ENCODE results near the gene KDM1B.

The KDM1B gene

DNA sequence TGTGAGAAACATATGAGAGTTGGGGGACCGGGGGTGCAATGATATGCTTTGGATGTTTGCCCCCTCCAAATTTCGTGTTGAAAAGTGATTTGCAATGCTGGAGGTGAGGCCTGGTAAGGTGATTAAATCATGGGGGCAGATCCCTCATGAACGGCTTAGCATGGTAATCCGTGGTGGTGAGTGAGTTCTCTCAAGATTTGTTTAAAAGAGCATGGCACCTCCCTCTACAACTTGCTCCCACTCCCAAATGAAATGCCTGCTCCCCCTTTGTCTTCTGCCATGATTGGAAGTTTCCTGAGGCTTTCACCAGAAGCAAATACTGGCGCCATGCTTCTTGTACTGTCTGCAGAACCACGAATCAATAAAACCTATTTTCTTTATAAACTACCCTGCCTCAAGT is 106.7 kb downstream of the KDM1B start:
- TF ChIP-seq, protein P1, sequence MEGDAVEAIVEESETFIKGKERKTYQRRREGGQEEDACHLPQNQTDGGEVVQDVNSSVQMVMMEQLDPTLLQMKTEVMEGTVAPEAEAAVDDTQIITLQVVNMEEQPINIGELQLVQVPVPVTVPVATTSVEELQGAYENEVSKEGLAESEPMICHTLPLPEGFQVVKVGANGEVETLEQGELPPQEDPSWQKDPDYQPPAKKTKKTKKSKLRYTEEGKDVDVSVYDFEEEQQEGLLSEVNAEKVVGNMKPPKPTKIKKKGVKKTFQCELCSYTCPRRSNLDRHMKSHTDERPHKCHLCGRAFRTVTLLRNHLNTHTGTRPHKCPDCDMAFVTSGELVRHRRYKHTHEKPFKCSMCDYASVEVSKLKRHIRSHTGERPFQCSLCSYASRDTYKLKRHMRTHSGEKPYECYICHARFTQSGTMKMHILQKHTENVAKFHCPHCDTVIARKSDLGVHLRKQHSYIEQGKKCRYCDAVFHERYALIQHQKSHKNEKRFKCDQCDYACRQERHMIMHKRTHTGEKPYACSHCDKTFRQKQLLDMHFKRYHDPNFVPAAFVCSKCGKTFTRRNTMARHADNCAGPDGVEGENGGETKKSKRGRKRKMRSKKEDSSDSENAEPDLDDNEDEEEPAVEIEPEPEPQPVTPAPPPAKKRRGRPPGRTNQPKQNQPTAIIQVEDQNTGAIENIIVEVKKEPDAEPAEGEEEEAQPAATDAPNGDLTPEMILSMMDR (IDR thresholded peaks at IDR 0.05; ENCODE audit: poor library complexity, severe bottlenecking), result no peak
- ATAC-seq (ENCODE audit: low read depth), result no peak
- no peak for DNase-seq (ENCODE audit: low spot score)
- Histone ChIP-seq H3K27me3 (ENCODE audit: insufficient read depth, poor library complexity, severe bottlenecking) (no peaks in the 10 kb centered on the region), H3K4me3 (ENCODE audit: severe bottlenecking) (peak overlapping the region; percentile 99), H3K4me1 (ENCODE audit: insufficient read depth, poor library complexity, severe bottlenecking) (peaks cover 37% of the 10 kb centered on the region), H3K9me3 (ENCODE audit: severe bottlenecking) (no peaks in the 10 kb centered on the region), H3K36me3 (ENCODE audit: low read depth) (peaks cover 65% of the 10 kb centered on the region), H3K27ac (ENCODE audit: poor library complexity, severe bottlenecking) (peak overlapping the region; percentile 80)

DNA sequence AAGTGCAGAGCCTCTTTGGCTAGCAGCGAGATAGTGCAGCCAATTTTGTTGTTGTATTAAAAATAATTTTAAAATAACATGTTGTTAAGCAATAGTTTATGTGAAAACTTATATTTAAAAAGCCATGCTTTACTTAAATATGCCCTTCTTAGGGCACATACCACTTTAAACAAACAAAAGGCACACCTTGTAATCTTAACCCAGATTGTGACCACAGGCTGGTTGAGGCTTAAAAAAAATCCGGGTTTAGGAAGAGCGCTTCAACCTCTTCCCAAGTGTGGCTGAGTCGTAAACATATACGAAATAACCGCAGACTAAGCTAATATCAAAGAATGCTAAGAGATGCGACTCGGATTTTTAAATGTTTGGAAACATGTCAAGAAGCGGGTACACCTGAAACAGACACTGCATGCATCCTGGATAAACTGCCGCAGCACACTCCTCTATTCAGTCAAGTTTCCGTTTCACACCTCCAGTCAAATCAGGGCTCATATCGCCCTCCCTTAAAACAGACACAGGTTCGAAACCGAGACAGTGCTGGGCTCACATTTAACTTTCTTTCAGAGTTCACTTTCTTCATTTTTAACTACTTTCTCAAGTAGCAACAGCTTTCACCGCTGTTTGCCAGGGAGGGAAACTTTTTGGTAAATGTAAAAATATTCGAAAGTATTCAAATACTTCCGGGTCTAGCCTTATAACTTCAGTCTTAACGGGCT is 107.6 kb downstream of the KDM1B start:
- peak overlapping the region; percentile 99 for H3K4me3 ChIP-seq (ENCODE audit: severe bottlenecking)
- peaks cover 37% of the 10 kb centered on the region for H3K4me1 ChIP-seq (ENCODE audit: insufficient read depth, poor library complexity, severe bottlenecking)
- TF ChIP-seq, protein P1 (IDR thresholded peaks at IDR 0.05; ENCODE audit: poor library complexity, severe bottlenecking), result no peak
- peak overlapping the region; percentile 80 for H3K27ac ChIP-seq (ENCODE audit: poor library complexity, severe bottlenecking)
- H3K27me3 ChIP-seq (ENCODE audit: insufficient read depth, poor library complexity, severe bottlenecking), result no peaks in the 10 kb centered on the region
- H3K9me3 ChIP-seq (ENCODE audit: severe bottlenecking), result no peaks in the 10 kb centered on the region
- DNase-seq (ENCODE audit: low spot score) (no peak), ATAC-seq (ENCODE audit: low read depth) (no peak)
- peaks cover 56% of the 10 kb centered on the region for H3K36me3 ChIP-seq (ENCODE audit: low read depth)

DNA sequence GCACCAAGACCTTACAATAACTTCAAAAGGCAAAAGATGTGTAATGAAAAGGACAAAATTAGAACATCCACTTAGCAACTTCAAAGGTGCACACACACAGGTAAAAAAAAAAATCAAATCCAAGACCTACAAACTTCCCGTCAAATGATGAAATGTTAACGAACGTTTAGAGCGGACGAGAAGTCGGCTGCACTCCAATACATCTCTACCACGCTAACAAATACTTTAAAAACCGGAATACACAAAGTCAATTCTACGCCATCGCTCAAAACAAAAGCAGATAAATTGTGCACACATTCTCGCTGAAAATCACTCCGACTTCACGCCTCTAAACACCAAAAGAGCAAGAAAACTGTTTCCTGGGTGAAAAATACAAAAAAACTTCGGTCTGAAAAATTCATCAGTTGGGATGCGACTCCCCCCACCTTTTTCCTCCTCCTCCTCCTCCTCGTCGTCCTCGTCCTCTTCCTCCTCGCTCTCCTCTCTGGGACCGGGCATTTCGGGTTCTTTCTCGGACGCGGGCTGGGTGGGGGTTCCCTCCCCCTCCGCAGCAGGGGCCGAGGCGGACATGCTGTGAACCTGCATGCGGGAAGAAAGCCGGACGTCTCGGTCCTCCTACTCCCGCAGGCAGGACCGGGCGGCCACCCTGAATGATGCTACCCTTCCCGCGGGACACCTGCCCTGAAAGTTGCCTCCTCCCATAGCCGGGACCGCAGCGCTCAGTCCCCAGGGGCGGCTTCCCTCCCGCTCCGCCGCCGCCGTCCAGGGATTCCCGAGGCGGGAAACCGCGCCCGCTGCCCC is 108.4 kb downstream of the KDM1B start:
- Histone ChIP-seq H3K27me3 (ENCODE audit: insufficient read depth, poor library complexity, severe bottlenecking) (no peaks in the 10 kb centered on the region), H3K9me3 (ENCODE audit: severe bottlenecking) (no peaks in the 10 kb centered on the region), H3K27ac (ENCODE audit: poor library complexity, severe bottlenecking) (peak overlapping the region; percentile 80), H3K4me3 (ENCODE audit: severe bottlenecking) (peak overlapping the region; percentile 99), H3K36me3 (ENCODE audit: low read depth) (peaks cover 48% of the 10 kb centered on the region), H3K4me1 (ENCODE audit: insufficient read depth, poor library complexity, severe bottlenecking) (peaks cover 34% of the 10 kb centered on the region)
- TF ChIP-seq, protein P1 (IDR thresholded peaks at IDR 0.05; ENCODE audit: poor library complexity, severe bottlenecking), result no peak
- DNase-seq (ENCODE audit: low spot score), result no peak
- no peak; the same call in 2 of the 3 replicates for ATAC-seq (ENCODE audit: low read depth)

DNA sequence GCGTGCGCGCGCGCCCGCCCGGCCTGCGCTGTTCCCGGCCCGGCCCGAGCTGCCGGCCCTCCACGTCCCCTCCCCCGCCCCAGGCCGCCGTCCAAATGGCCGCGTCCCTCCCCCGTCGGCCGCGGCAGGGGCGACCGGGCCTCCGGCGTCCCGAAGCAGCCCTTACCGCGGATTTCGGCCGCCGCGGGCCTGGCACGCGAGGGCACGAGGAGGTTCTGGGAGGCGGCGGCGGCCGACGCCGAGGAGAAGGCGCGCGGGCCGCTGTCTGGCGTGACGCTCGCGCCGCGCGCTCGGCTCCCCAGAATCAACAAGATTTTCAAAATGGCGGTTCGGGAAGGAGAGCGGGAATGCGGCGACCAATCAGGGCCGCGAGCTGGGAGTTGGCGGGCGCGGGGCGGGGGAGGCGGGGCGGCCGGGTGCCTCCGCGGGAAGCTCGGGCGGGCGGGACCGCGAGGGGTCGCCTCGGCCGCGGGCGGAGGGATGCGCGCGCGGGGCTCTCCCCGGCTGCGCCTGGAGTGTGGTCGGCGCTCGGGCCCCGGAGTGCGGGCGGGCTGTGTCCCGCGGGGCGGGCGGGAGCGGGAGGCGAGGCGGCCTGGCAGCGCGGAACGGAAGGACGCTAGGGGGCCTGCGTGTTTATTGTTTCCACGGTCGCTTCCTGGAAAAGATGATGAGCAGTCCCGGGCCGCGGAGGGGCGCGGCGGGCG is 109.1 kb downstream of the KDM1B start, which contains the start of gene DEK:
Gene DEK (minus strand): TSS at position 312 of the 704 bp plus-strand sequence. CDS start 543 bp downstream, outside the sequence.
- H3K4me1 ChIP-seq (ENCODE audit: insufficient read depth, poor library complexity, severe bottlenecking), result peaks cover 31% of the 10 kb centered on the region

More for the DNA sequence above, 109.1 kb downstream of the KDM1B start, which contains the start of gene DEK:
- Histone ChIP-seq H3K36me3 (ENCODE audit: low read depth) (peaks cover 42% of the 10 kb centered on the region), H3K4me3 (ENCODE audit: severe bottlenecking) (peak within 1 kb of the TSS; percentile 99), H3K27ac (ENCODE audit: poor library complexity, severe bottlenecking) (peak within 1 kb of the TSS; percentile 80), H3K9me3 (ENCODE audit: severe bottlenecking) (no peaks in the 10 kb centered on the region), H3K27me3 (ENCODE audit: insufficient read depth, poor library complexity, severe bottlenecking) (no peaks in the 10 kb centered on the region)
- TF ChIP-seq, protein P1 (IDR thresholded peaks at IDR 0.05; ENCODE audit: poor library complexity, severe bottlenecking), result peak; percentile 78
- peak; percentile 77 for DNase-seq (ENCODE audit: low spot score)
- peak; percentile 62 for ATAC-seq (ENCODE audit: low read depth)

Data from RWPE2 (cell line).